Kidney epithelial cell (primary cell): Measurements from ENCODE around the gene PBX4. TPM values are rescaled to one million over a fixed set of nuclear protein-coding genes. Genes with fewer than 3 reads are reported as not detected.

Experiments
- DNase-seq: peaks from one replicate; pipeline ENCODE4 v3.0.0-alpha.2; 2010; ENCODE audit warnings: low read depth
- H3K27me3 ChIP-seq: 2 replicates; pipeline ENCODE4 v1.6.0; 2011; ENCODE audit warnings: low read length; ENCODE audit not compliant: control insufficient read depth, insufficient read depth
- H3K36me3 ChIP-seq: 2 replicates; pipeline ENCODE4 v1.5.1; 2011; ENCODE audit warnings: low read length; ENCODE audit not compliant: control insufficient read depth, insufficient read depth
- H3K4me3 ChIP-seq: 2 replicates; pipeline ENCODE4 v1.5.1; 2011; ENCODE audit warnings: low read depth, mild to moderate bottlenecking, control low read depth, low read length
- total RNA-seq: library from RNA; depleted of rRNA; stranded (reverse); fragments of >200 nt; gene quantifications from 2 replicates; pipeline ENCODE4 v1.2.3, GENCODE V29; 2015
- TF ChIP-seq, protein P1 (sequence below): IDR thresholded peaks from 2 replicates; pipeline ENCODE4 v1.5.1; 2011; ENCODE audit warnings: mild to moderate bottlenecking, moderate library complexity, low read length, control low read depth, inconsistent platforms; ENCODE audit not compliant: insufficient read depth, poor library complexity, severe bottlenecking

PBX4 gene
- total RNA-seq, 1 donor from 2014 or later: 1.7 TPM

GRCh38 chr19:19655641-19656343, 37.3 kb upstream of the PBX4 start:
- TF ChIP-seq, protein P1, sequence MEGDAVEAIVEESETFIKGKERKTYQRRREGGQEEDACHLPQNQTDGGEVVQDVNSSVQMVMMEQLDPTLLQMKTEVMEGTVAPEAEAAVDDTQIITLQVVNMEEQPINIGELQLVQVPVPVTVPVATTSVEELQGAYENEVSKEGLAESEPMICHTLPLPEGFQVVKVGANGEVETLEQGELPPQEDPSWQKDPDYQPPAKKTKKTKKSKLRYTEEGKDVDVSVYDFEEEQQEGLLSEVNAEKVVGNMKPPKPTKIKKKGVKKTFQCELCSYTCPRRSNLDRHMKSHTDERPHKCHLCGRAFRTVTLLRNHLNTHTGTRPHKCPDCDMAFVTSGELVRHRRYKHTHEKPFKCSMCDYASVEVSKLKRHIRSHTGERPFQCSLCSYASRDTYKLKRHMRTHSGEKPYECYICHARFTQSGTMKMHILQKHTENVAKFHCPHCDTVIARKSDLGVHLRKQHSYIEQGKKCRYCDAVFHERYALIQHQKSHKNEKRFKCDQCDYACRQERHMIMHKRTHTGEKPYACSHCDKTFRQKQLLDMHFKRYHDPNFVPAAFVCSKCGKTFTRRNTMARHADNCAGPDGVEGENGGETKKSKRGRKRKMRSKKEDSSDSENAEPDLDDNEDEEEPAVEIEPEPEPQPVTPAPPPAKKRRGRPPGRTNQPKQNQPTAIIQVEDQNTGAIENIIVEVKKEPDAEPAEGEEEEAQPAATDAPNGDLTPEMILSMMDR: no peak
- H3K36me3 ChIP-seq: peaks cover 3% of the 10 kb centered on the region
- H3K4me3 ChIP-seq: no peak overlapping the region
- no peak for DNase-seq
- no peaks in the 10 kb centered on the region for H3K27me3 ChIP-seq

DNA sequence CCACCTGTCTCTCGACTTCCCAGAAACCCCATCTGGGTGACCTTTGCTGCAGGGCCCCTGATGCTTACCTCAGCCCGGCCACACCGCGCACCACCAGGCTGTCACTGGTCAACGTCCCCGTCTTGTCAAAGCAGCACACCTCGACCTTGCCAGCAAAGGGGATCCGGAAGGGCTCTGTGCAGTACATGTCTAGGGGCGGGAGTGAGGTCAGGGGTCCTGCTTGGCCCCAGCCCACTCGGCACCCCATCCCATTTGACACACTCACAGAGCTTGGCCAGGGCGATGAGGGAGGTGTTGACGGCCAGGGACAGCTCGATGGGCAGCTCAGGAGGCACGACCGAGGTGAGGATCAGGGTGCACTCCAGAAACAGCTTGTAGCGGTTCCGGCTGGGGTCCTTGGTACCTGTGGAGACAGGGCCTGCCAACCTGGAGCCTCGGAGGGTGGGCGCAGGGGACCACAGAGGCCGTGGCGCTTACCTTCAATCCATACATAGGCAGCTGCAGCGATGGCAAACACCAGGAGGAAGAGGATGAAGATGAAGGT, 36.6 kb upstream of the PBX4 start:
- H3K27me3 ChIP-seq: no peaks in the 10 kb centered on the region
- no peak for DNase-seq
- TF ChIP-seq, protein P1: no peak
- H3K4me3 ChIP-seq: no peak overlapping the region
- H3K36me3 ChIP-seq: peaks cover 3% of the 10 kb centered on the region

DNA sequence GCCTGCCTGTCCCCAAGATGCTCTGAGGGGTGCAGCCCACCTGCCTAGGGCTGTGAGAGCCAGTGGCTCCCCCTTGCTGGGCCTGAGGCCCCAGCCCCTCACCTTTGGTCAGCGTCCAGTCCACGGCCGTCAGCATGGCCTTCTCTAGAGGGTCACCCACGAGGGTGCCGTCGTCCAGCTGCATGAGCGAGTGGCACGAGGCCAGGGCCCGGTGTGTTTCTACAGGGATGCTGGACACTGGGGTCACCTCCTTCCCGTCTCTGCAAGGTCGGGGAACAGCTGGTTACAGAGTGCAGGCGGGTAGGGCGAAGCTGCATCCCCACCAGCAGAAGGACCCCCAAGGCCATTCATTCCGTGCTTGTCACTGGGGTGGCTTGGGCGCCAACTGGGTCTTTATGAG, 36.0 kb upstream of the PBX4 start:
- H3K27me3 ChIP-seq: no peaks in the 10 kb centered on the region
- H3K4me3 ChIP-seq: no peak overlapping the region
- DNase-seq: no peak
- peaks cover 3% of the 10 kb centered on the region for H3K36me3 ChIP-seq
- TF ChIP-seq, protein P1: no peak

DNA sequence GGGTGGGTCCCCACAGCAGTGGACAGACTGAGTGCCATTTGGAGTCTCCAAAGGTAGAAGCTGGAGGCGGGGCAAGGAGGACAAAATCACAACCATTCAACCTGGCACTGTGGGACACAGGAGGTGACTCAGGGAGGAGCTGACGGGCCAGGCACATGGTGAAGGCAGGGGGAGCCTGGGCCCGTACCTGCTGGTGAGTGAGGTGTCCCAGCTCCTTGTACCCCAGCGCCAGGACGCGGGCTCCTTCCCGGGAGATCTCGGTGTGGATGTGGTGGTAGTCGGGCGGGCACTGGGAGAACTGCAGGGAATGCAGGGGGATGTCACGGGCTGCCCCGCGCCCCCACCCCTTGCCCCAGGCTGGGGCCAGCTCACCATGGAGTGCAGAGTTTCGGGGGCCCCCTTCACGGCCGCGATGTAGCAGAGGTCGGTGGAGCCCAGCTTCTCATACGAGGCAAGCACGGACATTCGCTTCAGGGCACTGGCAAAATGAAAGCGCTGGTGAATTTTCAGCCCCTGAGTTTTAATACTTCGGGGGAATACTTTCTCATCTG, 35.2 kb upstream of the PBX4 start:
- H3K27me3 ChIP-seq: no peaks in the 10 kb centered on the region
- peaks cover 5% of the 10 kb centered on the region for H3K36me3 ChIP-seq
- H3K4me3 ChIP-seq: no peak overlapping the region
- DNase-seq: no peak
- TF ChIP-seq, protein P1: no peak

DNA sequence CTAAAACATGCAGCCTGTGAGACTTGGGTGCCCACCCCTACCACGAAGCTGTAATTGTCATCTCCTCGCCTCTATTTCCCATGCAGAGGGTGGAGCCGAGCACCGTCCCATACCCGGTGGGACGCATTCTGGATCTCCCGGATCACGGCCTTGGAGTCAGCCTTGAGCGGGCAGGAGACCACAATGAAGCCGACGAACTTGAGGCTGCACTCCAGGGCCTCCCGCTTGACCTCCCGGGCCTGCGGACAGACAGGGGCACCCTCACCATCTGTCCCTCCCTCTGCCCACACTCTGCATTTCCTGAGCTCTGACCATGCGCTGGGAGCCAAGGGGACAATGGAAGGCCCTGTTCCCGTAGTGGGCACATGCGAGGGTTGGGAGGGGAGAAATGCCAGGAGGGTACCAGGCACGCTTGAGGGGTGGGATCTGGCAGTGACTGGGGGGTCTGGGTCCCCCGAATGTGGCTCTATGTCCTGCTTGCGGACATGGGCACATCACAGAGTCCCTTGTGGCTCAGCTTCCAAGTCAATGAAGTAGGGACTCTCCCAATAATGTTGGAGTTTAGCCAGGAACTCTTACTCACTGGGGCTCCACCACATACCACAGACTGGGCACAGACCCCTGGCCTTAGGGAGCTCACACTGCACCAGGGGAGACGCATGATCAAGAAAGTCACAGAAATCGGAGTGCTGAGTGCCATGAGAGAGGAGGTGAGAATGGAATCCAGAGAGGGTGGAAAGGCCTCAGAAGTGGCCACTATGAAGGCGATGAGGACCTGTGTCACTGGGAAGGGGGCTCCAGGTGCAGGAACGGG, 34.2 kb upstream of the PBX4 start:
- DNase-seq: no peak
- Histone ChIP-seq H3K27me3 (no peaks in the 10 kb centered on the region), H3K36me3 (peaks cover 5% of the 10 kb centered on the region), H3K4me3 (no peak overlapping the region)
- TF ChIP-seq, protein P1: no peak
